NB4 (cell line): ENCODE data around the gene DNAJB4.
"Not testable (repeated sequence)": the region's sequence is repeated elsewhere in the genome, so short reads cannot be mapped to it uniquely, and the experiment has no call there.

Source experiments
- DNase-seq: peaks from one replicate; pipeline ENCODE4 v3.0.0; 2010; ENCODE audit warnings: low read depth
- H3K4me3 ChIP-seq: one replicate; pipeline ENCODE4 v1.5.1; 2011; ENCODE audit warnings: mild to moderate bottlenecking, low read depth, low read length, moderate library complexity
- MYC ChIP-seq: IDR thresholded peaks from 2 replicates; pipeline ENCODE4 v1.6.1; 2011; ENCODE audit warnings: low read depth, low read length
- POLR2A ChIP-seq: IDR thresholded peaks from 2 replicates; pipeline ENCODE4 v1.6.1; 2011; ENCODE audit warnings: mild to moderate bottlenecking; ENCODE audit not compliant: insufficient read length; ENCODE audit errors: extremely low read depth
- TF ChIP-seq, protein P1 (sequence below): IDR thresholded peaks from 2 replicates; pipeline ENCODE4 v1.6.1; 2011; ENCODE audit warnings: low read depth, low read length
- TF ChIP-seq, protein P2 (sequence below): IDR thresholded peaks from one replicate; pipeline ENCODE4 v1.5.1; 2012; ENCODE audit warnings: low read depth, low read length

DNAJB4 gene

DNA sequence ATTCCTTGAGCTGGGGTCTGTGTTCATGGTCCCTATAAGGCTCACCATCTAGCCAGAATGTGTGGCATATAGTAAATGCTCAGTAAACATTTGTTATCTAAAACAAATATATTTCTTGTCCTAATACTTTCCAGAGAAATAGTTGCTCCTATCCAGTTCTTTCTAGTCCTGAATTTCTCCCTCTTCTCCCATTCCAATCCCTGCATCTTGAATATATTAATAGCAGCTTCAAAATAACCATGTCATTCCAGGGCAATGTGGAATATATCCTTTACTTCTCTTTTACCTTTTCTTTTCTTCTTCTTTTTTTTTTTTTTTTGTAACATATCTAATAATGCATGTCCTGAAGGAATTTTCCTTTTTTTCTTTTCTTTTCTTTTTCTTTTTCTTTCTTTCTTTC is 10.4 kb downstream of the DNAJB4 start:
- DNase-seq: no peak
- no peak overlapping the region for H3K4me3 ChIP-seq

DNA sequence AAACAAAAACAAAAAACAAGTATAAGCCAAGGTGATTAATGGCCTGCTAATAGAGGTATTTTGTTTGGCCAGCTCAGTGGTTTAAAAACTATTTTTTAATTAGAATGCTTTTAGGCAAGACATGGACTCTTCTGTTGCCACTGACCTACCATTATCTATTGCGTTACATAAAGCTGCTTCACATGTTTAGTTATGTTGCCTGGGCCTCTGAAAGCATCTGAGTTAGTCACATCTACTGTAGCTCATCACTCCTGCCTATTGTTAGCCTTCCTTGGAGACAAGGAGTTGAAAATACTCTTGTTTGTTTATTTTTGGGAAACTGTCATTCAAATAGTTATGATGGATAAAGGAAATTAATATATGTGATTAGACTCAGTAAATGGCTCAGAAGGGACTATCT is 14.3 kb downstream of the DNAJB4 start:
- DNase-seq: no peak
- TF ChIP-seq MYC (no peak), POLR2A (no peak)
- TF ChIP-seq, protein P1, sequence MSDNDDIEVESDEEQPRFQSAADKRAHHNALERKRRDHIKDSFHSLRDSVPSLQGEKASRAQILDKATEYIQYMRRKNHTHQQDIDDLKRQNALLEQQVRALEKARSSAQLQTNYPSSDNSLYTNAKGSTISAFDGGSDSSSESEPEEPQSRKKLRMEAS: no peak
- TF ChIP-seq, protein P2, sequence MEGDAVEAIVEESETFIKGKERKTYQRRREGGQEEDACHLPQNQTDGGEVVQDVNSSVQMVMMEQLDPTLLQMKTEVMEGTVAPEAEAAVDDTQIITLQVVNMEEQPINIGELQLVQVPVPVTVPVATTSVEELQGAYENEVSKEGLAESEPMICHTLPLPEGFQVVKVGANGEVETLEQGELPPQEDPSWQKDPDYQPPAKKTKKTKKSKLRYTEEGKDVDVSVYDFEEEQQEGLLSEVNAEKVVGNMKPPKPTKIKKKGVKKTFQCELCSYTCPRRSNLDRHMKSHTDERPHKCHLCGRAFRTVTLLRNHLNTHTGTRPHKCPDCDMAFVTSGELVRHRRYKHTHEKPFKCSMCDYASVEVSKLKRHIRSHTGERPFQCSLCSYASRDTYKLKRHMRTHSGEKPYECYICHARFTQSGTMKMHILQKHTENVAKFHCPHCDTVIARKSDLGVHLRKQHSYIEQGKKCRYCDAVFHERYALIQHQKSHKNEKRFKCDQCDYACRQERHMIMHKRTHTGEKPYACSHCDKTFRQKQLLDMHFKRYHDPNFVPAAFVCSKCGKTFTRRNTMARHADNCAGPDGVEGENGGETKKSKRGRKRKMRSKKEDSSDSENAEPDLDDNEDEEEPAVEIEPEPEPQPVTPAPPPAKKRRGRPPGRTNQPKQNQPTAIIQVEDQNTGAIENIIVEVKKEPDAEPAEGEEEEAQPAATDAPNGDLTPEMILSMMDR: no peak
- no peak overlapping the region for H3K4me3 ChIP-seq

More for the DNA sequence above, 10.4 kb downstream of the DNAJB4 start:
- TF ChIP-seq MYC: no peak
- TF ChIP-seq, protein P2: no peak
- TF ChIP-seq, protein P1: no peak
- no peak for TF ChIP-seq POLR2A

DNA sequence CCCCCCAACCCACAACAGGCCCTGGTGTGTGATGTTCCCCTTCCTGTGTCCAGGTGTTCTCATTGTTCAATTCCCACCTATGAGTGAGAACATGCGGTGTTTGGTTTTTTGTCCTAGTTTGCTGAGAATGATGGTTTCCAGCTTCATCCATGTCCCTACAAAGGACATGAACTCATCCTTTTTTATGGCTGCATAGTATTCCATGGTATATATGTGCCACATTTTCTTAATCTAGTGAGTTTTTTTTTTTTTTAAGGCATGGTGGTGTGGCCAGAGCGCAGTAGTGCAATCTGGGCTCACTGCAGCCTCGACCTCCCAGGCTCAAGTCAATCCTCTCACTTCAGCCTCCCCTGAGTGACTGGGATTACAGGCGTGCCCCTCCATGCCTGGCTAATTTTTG is 16.4 kb downstream of the DNAJB4 start:
- H3K4me3 ChIP-seq, DNase-seq: not testable (repeated sequence)

DNA sequence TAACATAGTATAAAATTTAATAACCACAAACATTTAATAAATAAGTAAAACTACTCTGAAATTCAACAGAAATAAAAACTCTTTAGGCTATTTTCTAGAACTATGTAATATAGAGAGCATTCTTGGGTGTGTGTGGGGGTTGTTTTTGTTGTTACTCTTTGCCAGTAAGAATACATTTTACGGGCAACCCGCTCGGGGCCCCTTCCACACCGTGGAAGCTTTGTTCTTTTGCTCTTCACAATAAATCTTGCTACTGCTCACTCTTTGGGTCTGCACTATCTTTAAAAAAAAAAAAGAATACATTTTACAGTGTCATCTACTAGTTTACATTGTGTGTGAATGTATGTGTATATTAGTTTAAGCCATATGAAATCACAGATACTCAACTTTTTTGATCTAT is 25.1 kb downstream of the DNAJB4 start:
- TF ChIP-seq POLR2A (no peak), MYC (no peak)
- no peak for DNase-seq
- no peak overlapping the region for H3K4me3 ChIP-seq

DNA sequence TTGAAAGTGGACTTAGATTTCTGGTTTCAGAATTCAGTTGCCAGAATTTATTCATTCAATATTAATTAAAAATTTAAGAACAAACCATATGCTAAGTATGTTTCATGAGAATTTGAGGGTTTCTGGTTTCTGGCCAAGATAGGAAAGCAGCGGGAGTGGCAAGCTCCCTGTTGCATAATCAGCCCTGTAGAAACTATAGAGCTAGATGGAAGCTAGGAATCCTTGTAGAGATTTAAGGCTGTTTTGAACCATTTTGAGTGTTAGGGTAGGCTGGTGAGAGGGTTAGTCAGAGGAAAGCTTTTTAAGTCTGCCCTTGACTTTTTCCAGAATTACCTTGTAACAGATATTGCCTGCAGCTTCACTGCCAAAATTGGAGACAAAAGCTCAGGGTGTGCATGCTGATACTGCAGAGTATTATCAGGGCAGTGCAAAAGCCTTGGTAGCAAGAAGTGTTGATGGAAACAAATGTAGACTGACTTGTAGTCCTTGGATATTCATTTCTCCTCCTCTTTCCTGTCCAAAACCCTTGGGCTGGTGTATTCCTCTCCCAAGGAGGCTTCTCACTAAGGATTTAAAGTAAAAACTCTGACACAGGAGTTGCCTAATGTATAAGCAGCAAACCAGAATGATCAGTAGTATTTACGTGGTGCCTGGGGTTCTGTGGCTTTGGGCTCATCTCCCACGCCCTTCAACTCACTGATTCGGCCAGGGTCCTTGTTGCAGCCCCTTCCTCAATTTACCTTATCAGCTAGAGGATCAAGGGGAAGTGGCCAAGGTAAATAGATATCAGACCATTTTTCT is 28.5 kb downstream of the DNAJB4 start:
- DNase-seq: no peak
- TF ChIP-seq, protein P1: no peak
- TF ChIP-seq, protein P2: no peak
- TF ChIP-seq MYC (no peak), POLR2A (no peak)
- H3K4me3 ChIP-seq: no peak overlapping the region

DNA sequence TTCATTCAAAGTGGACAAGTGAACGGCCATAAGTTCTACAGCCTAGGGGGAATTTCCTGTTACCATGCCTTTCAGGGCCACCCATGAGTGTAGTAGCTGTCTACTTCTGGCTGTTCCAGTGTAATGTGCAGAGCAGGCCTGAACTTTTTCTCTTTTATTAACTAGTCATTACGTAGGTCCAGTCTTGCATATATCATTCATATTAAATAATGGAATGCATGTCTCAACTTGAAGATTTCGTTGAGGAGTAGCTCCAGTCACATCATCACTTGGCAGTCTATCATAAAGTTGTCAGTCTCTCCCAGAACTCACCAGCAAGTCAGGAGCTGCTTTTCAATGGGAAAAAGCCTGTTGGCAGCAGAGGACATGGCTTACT is 29.0 kb downstream of the DNAJB4 start:
- no peak overlapping the region for H3K4me3 ChIP-seq
- TF ChIP-seq, protein P1: no peak
- TF ChIP-seq, protein P2: no peak
- no peak for TF ChIP-seq POLR2A
- TF ChIP-seq MYC: no peak
- DNase-seq: no peak

DNA sequence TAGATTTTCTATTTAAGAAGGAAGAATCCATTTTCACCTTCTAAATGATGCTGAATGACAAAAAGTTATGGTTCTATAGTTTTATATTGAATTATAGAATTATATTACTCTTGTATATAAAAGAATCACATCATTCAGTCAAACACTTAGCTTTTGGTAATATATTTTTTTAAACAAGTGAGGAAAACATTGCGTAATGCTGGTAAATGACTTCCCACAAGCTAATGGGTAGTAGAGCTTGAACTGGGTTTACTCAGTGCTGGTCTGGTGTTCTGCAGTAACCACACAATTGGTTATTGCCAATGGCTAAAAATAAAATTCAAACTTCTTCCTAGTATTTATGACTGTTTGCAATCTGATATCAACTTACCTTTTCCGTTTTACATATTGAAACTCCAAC is 30.4 kb downstream of the DNAJB4 start:
- TF ChIP-seq MYC (no peak), POLR2A (no peak)
- no peak overlapping the region for H3K4me3 ChIP-seq
- no peak for DNase-seq
